Endometrium (tissue), 2 donors: ENCODE data around the gene CSPG4.
"Not testable (repeated sequence)": the region's sequence is repeated elsewhere in the genome, so short reads cannot be mapped to it uniquely, and the experiment has no call there.

Experiments
- FAIRE-seq: peaks from 2 replicates; lab custom pipeline; 2012; peaks lifted over from hg19 to GRCh38; lab: Jason Lieb, UNC
- donor health status: control.
- donor health status: control.

CSPG4 gene

GRCh38 chr15:75688278-75688557, 24.4 kb downstream of the CSPG4 start:
- FAIRE-seq: no peak

DNA sequence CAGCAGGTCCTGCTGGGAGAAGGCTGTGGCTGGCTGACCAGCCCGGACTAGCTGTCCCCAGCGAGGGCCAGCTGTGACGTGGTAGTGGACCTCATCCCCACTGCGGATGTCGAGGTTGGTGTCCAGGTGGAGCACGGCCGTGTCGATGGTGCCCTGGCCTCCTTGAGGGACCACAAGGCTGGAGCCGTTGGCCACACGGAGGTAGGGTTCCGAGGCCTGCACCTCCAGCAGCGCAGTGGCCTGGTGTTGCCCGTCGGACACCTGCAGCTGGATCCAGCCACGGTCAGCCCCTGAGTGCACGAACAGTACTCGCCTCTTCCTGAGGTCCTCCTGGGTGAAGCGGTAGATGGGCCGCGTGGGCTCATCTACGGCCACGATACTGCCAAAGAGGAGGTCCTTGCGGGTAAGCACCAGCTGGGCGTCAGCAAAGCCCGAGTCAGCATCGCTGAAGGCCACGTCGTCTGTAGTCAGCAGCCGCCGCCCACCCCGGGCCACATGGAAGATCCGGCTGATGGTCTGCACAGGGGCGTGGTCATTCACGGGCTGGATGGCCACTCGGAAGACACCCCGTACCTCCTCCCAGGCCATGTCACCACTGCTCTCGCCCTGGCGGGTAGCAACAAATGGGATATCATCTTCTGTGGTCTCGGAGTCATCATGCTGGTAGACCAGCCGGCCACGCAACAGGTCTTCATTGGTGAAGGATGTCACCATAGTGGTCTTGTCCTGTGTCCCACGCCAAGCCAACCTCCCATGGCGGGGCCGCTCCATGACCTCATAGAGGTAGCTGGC, 25.0 kb downstream of the CSPG4 start:
- no peak for FAIRE-seq

- FAIRE-seq: not testable (repeated sequence)
Observed at GRCh38 chr15:75686212-75686642, 26.4 kb downstream of the CSPG4 start.

DNA sequence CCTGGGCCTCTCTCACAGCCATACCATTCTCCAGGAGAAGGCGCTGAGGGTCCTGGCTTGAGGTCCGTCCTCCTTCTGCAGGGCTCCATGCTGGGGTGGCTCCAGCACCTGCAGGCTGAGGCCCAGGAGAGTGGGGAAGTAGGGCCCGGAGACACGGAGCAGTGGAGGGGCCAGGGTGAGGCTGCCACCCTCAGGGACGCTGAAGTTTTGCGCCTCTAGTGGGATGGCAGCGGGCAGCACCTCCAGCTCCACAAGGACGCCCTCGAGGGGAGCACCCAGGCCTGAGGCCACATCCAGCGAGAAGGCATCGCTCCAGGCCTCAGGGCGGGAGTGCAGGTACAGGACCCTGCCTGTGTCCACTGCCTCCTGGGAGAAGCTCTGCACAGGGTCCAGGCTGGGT, 27.5 kb downstream of the CSPG4 start:
- no peak for FAIRE-seq

DNA sequence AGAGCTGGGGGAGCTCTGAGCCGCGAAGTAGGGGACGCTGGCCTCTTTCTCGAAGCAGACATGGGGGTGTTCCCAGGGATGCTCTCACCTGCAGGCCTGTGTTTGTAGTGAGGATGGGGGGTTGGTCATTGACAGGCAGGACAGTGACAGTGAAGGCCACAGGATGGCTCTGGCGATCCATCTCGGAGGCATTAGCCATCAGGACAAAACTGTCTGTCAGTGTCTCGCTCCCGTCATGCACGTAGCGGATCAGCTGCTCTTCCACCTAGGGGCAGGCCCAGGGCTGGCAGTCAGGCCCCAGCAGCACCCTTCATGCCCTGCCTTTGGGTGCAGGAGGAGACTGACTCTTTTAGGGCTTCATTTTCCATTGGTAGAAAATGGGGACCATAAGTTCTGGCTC, 28.0 kb downstream of the CSPG4 start:
- FAIRE-seq: no peak

- not testable (repeated sequence) for FAIRE-seq
Observed at GRCh38 chr15:75683646-75684312, 28.9 kb downstream of the CSPG4 start.

- no peak for FAIRE-seq
Observed at GRCh38 chr15:75682181-75683135, 30.2 kb downstream of the CSPG4 start.

GRCh38 chr15:75680007-75680789, 32.5 kb downstream of the CSPG4 start:
- no peak for FAIRE-seq

DNA sequence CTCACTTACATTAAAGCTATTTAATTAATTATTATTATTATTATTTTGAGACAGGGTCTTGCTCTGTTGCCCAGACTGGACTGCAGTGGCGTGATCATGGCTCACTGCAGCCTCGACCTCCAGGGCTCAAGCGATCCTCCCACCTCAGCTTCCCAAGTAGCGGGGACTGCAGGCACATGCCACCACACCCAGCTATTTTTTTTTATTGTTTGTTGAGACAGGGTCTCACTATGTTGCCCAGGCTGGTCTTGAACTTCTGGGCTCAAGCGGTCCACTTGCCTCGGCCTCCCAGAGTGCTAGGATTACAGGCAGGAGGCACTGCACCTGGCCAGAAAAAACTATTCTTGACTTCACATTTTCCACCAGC, 34.3 kb downstream of the CSPG4 start:
- FAIRE-seq: not testable (repeated sequence)

- no peak for FAIRE-seq
Observed at GRCh38 chr15:75677465-75678323, 35.0 kb downstream of the CSPG4 start.

DNA sequence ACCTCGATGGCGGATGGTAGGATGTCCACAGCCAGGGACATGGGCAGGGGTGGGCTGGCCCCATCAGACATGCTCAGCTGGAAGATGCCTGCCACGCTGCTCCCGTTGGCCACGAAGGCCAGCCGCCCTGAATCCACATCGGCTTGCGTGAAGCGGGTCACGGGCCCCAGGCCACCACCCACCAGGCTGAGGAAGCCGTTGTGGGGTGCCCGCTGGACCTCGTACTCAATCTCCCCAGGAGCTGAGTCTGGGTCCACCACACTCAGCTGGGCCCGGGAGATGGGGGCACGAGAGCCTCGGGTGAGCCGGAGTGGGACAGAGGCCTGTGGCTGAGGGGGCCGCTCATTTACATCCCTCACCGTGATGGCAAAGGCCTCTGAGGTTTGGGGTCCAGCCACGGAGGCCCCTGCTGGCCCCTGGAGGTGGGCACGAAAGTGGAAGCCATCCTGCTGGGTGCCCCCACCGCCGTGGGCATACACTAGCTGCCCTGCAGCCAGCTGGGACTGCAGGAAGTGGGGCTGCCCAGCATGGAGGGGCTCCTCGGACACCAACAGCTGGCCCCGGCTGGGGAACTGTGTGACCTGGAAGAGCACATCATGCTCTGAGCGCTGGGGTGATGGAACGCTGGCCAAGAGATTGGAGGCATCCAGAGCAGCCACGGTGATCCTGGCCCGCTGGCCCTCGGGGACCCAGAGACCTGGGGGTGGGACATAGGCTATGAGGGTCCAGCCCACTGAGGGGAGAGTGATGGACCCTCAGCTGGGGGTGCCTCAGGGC, 35.8 kb downstream of the CSPG4 start:
- no peak for FAIRE-seq

- FAIRE-seq: no peak
Observed at GRCh38 chr15:75675579-75676404, 36.9 kb downstream of the CSPG4 start.

- no peak for FAIRE-seq
Observed at GRCh38 chr15:75674366-75674765, 38.3 kb downstream of the CSPG4 start.

- no peak for FAIRE-seq
Observed at GRCh38 chr15:75673426-75674235, 39.0 kb downstream of the CSPG4 start.

GRCh38 chr15:75672646-75673425, 39.8 kb downstream of the CSPG4 start:
- no peak for FAIRE-seq

DNA sequence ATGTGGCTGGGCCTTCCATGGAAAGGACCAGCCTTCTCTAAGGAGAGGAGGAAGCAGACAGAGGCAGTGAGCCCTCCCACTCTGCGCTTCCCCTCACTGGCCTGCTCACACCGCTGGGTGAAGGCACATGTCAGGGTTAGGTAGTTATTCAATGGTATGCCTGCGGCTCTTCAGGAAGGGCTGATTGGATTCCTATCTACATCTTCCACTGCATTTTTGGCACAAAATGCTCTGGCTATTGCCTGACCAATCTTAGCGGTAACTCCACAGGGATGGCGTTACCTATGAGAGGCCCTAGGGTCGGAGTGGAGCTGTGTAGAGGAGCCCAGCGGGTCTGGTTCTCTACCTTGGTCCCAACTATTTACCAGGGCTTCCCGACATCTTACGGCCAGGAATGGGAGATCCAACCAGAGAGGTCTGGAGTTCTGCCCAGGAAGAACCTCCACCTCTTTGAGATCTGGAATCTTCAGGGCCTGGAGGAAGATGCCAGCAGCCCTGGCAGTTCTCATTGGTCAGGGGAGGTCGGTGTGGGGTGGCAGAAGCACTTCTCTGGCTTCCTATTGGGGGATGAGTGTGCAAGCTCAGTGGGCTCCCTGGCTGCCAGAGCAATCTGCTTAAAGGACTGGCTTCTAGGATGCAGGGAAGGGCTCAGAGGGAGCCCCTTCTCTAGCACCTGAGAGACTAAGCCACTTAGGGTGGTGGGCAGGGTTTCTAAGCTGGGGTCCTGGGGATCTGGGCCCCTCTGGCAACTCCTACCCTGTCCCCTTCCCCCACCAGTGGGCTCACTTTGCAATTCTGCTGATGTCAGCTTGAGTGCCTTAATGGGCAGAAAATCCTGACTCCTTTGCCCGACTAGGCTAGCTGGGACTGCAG, 40.7 kb downstream of the CSPG4 start:
- FAIRE-seq: no peak

DNA sequence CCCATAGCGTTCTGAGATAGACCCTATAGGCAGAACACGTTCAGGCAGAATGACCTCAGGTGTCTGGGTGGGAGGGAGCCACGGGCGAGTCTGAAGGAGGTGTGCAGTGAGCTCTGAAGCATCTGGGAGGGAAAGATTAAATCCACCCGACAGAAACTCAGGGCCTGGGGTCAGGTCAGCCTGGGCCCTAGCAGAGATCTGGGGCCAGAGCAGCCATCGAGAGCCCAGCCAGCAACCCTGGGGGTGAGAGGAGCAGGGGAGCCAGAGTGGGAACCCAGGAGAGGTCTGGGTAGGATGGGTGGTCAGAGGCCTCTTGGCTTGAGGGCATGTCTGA, 42.8 kb downstream of the CSPG4 start:
- no peak for FAIRE-seq
